Measurements from ENCODE around the gene DHRSX.

- TF ChIP-seq, protein P1, sequence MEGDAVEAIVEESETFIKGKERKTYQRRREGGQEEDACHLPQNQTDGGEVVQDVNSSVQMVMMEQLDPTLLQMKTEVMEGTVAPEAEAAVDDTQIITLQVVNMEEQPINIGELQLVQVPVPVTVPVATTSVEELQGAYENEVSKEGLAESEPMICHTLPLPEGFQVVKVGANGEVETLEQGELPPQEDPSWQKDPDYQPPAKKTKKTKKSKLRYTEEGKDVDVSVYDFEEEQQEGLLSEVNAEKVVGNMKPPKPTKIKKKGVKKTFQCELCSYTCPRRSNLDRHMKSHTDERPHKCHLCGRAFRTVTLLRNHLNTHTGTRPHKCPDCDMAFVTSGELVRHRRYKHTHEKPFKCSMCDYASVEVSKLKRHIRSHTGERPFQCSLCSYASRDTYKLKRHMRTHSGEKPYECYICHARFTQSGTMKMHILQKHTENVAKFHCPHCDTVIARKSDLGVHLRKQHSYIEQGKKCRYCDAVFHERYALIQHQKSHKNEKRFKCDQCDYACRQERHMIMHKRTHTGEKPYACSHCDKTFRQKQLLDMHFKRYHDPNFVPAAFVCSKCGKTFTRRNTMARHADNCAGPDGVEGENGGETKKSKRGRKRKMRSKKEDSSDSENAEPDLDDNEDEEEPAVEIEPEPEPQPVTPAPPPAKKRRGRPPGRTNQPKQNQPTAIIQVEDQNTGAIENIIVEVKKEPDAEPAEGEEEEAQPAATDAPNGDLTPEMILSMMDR (IDR thresholded peaks at IDR 0.05), result no peak
- TF ChIP-seq POLR2A (IDR thresholded peaks at IDR 0.05), result no peak
These were observed 166.5 kb downstream of the DHRSX start for GRCh38 chrX:2334237-2334636.

All from heart left ventricle (tissue), 13 donors.